SK-N-SH (cell line): ENCODE measurements around the gene ACAT2.

Experiments used
- CHD2 ChIP-seq: fragments of 150-350 bp; IDR thresholded peaks from 2 replicates; pipeline ENCODE4 v1.6.1; 2018; ENCODE audit warnings: low read length; ENCODE audit not compliant: partially characterized antibody
- GATA2 ChIP-seq: sonication (generic); formaldehyde crosslinking; IDR thresholded peaks from 2 replicates; pipeline ENCODE4 v1.5.0; 2020; ENCODE audit warnings: mild to moderate bottlenecking, missing genetic modification reagents
- NRF1 ChIP-seq: IDR thresholded peaks from 2 replicates; pipeline ENCODE4 v1.6.1; 2012; ENCODE audit warnings: low read depth, mild to moderate bottlenecking, low read length
- TF ChIP-seq, protein P1 (sequence below): fragments of 200-600 bp; sonication (generic); IDR thresholded peaks from 2 replicates; pipeline ENCODE4 v1.6.1; 2017; ENCODE audit warnings: antibody characterized with exemption, mild to moderate bottlenecking, moderate library complexity
- TF ChIP-seq, protein P2 (sequence below): fragments of 150-350 bp; IDR thresholded peaks from 2 replicates; pipeline ENCODE4 v1.6.1; 2016; ENCODE audit warnings: mild to moderate bottlenecking, low read depth, low read length

DNA sequence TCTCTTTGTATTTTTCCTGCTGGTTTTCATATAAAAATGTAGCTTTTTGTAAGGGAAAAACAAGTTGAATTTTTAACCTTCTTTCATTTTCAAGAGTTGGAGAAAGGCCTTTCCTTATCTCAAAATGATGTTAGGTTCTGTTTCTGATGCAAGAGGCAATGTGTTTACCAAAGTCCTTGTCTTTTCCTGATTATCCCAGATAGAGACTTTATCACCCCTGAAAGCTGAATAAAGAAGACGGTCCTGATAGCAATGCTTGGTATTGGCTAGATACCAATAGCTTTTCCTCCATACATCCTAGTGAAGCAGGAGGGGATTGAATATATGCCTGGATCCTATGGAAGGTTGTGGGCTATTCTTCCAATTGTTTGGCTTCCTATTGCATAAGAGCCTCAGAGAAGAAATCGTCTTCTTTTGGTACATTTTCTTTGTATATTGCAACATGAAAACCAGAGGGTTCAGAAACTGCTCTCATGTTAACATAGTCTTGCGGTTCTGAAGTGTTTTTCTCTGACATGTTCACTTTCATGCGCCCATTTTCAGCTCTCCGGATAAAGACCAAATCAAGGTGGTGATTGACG lies 43.7 kb downstream of the ACAT2 start:
- TF ChIP-seq, protein P1, sequence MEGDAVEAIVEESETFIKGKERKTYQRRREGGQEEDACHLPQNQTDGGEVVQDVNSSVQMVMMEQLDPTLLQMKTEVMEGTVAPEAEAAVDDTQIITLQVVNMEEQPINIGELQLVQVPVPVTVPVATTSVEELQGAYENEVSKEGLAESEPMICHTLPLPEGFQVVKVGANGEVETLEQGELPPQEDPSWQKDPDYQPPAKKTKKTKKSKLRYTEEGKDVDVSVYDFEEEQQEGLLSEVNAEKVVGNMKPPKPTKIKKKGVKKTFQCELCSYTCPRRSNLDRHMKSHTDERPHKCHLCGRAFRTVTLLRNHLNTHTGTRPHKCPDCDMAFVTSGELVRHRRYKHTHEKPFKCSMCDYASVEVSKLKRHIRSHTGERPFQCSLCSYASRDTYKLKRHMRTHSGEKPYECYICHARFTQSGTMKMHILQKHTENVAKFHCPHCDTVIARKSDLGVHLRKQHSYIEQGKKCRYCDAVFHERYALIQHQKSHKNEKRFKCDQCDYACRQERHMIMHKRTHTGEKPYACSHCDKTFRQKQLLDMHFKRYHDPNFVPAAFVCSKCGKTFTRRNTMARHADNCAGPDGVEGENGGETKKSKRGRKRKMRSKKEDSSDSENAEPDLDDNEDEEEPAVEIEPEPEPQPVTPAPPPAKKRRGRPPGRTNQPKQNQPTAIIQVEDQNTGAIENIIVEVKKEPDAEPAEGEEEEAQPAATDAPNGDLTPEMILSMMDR = no peak
- TF ChIP-seq NRF1 (no peak), GATA2 (CRISPR knock-in tag) (no peak), CHD2 (no peak)
- TF ChIP-seq, protein P2, sequence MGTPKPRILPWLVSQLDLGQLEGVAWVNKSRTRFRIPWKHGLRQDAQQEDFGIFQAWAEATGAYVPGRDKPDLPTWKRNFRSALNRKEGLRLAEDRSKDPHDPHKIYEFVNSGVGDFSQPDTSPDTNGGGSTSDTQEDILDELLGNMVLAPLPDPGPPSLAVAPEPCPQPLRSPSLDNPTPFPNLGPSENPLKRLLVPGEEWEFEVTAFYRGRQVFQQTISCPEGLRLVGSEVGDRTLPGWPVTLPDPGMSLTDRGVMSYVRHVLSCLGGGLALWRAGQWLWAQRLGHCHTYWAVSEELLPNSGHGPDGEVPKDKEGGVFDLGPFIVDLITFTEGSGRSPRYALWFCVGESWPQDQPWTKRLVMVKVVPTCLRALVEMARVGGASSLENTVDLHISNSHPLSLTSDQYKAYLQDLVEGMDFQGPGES = no peak
